Medulla oblongata (tissue), 1 donor: Measurements from ENCODE around the gene SLC13A1.
A peak's percentile ranks its signal among the peaks of the same experiment; 100 is the strongest.

Experiments
- DNase-seq: peaks from one replicate; pipeline ENCODE4 v3.0.0-alpha.2; 2015; ENCODE audit errors: extremely low spot score

SLC13A1 gene

DNA sequence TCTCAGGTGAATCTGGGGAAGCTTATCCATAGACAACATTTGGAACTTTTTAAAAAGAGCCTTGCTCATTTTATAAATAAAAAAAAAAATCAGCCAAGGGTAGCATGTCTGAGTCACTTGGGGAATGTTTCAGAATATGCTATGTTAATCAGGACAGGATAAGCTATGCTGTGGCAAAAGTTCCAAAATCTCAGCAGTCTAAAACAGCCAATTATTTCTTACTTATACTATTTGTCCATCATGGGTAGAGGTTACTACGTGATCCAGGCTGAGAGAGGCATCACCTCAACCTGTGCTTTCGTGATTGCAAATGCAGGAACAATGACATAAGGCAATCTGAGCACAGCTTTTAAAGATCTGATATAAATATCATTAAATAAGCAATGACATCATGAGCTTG lies 6.5 kb downstream of the SLC13A1 start:
- DNase-seq: no peak

DNA sequence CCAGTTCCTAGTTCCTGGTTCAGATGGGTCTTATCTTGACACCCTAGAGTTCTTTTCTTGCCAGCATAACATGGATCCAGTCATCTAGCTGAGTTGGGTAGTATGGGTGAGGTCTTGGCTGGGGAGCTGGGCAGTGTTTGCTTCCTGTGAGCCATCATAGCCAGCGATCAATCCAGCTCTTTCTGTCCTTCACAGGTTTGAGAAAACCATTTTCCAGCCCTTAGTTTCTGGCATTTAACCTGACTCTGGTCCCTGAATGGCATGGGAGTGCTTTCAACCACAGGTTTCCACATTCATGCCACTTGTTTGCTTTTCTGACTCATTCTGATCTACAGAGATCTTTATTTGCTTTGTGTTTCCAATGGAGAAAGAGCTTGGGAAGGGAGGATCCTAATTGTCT lies 8.6 kb downstream of the SLC13A1 start:
- DNase-seq: no peak

GRCh38 chr7:123190109-123190831 lies 9.5 kb downstream of the SLC13A1 start:
- DNase-seq: no peak

- DNase-seq: no peak
Measured at GRCh38 chr7:123185756-123186155, 14.0 kb downstream of the SLC13A1 start.

GRCh38 chr7:123184271-123184670 lies 15.5 kb downstream of the SLC13A1 start:
- no peak for DNase-seq

- DNase-seq: no peak
Measured at GRCh38 chr7:123183431-123183830, 16.3 kb downstream of the SLC13A1 start.

GRCh38 chr7:123177442-123177841 lies 22.3 kb downstream of the SLC13A1 start:
- DNase-seq: no peak

GRCh38 chr7:123170333-123171246 lies 29.2 kb downstream of the SLC13A1 start:
- DNase-seq: no peak

DNA sequence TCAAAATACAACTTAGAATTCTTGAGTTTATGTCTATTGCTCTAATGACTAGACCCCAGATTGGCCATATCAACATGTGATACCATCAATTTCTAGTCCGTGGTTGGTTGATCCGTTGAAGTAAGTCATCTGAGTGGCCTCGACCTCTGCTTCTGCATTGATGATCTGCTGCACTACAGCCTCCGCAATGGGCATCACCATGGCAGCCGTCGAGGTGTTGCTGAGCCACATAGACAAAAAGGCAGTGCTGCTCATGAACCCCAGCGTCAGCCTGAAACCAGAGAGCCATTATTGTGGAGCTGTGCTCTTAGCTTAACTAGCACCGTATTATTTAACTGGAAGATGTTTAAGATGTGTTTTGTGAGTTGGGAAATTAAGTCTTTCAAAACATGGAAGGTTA lies 30.7 kb downstream of the SLC13A1 start:
- no peak for DNase-seq

GRCh38 chr7:123157606-123158005 lies 42.2 kb downstream of the SLC13A1 start:
- no peak for DNase-seq

DNA sequence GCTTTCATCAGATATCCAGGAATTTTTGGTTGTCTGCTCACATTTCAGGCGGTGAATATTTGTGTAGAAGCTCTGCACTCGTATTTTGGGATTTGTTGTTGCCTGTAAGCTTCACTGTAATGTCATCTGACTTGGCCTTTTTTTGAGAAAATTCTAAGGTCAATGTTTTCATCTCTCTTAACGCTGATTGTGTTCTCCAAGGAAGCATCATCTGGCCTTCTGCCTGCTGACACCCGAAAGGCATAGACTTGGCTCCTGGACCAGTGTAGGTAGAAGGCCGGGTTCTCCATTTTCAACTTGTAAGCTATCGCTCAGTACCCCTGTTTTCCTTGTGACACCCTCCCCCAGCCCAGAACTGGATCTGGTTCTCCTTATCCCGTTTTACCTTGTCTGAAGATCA lies 44.2 kb downstream of the SLC13A1 start:
- DNase-seq: no peak

DNA sequence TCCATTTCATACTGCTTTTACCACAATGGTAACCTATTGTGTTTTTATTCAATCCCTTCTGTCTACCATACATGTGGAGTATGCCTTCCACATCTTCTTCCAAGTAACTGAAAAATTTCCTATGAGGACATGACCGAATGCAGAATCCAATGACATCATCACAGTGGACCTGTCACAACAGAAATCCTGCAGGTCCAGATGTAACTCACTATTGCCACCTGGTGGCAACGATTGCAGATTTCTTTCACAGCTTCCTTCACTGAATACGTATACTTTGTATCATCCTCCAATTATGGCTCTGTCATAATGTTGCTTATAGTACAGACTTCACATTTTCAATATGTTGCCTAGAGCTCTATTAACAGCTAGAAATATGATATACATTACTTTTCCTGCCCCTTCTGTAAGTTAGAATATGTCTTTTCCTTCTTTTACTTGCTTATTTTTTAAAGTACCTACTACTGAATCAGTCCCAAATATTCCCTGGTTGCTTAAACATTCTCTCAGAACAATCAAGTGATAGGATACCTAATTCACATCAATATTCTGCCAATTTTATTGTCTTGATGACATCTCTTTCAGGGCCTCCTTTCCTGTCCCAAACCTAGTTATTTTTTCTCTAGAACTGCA lies 45.4 kb downstream of the SLC13A1 start:
- DNase-seq: peak; percentile 92

DNA sequence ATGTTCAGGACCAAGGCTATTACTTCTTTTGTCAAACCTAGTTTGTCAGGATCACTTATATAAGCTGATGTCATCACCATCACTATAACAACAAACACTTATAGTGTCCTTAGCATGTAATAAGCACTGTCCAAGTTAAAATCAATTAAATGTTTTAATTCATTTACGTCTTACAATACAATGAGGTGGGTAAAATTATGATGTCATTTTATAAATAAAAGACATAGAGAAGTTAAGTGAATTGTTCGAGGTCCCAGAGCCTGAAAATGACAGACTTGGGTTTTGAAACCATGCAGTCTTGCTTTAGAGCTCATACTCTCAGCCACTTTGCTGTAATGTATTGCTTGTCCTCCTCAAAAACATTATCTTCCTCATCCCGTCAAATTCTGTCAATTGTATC lies 48.3 kb downstream of the SLC13A1 start:
- no peak for DNase-seq

DNA sequence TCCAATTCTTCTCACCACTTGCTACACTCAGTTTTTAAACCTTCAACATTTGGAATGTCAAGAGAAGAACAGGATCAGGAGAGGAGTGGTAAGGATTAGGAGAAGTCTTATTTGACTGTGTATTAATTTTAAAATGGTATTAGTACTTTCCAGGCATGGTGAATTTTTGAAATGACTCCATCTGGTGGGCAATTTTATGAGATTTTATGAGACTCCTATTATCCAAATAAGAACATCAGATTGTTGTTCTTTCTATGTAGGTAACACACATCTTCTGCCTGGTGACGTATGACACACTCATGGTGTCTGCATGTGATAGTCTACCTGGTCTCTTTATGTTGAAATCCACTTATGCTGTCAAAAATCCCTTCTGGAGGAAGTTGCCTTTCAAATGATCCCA lies 51.0 kb downstream of the SLC13A1 start:
- no peak for DNase-seq

DNA sequence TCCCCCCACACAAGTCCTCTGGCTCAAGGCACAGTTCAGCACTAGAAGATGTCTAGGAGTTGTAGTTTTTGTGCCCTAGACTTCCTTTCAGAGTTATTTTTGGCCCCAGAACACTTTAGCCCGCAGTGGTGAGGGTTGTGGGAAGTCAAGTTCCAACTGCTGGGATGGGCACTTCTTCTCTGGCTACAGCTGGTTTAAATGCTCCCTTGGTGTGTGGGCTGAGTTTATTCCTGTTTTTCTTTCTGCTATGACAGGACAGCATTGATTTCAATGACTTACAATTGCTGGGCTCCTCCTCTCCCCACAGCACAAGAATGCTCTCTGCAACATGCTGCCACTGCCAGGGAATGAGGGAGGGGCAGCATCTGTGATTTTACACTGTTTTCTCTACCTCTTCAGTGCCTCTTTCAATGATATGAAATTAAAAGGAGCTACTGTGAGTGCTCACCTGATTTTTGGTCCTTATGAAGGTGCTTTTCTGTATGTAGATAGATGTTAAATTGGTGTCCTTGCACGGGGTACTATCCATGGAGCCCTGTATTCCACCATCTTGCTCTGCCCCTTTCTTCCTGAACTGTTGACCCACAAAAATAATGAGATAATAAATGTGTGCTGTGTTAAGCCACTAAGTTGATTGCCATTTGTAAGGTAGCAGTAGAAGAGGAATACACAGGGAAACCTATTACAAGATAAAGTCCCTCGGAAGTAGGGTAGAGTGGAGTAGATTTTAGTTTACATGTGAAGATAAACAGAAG lies 56.3 kb downstream of the SLC13A1 start:
- DNase-seq: no peak

- DNase-seq: no peak
Measured at GRCh38 chr7:123140561-123140960, 59.2 kb downstream of the SLC13A1 start.

- no peak for DNase-seq
Measured at GRCh38 chr7:123135960-123136359, 63.8 kb downstream of the SLC13A1 start.

- DNase-seq: no peak
Measured at GRCh38 chr7:123133924-123134323, 65.8 kb downstream of the SLC13A1 start.

- no peak for DNase-seq
Measured at GRCh38 chr7:123131961-123132360, 67.8 kb downstream of the SLC13A1 start.

GRCh38 chr7:123131556-123131955 lies 68.2 kb downstream of the SLC13A1 start:
- DNase-seq: no peak

- DNase-seq: no peak
Measured at GRCh38 chr7:123131140-123131539, 68.6 kb downstream of the SLC13A1 start.

DNA sequence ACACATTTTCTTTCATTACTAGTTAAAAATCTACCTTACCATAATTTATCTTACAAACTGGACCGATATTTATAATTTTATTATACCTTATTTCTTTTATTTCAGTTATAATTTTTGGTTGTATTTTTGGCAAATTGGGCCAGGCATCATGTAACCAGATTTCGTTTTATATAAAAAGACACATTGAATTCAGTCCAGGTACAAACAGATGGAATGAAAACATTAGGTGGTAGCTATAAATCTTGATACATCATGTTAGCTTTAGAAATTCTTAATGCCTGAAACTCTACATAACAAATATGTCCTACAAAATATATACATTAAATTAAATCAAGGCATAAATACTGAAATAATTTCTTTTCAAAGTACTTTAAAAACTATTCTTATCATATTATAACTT lies 73.1 kb downstream of the SLC13A1 start:
- no peak for DNase-seq
